Hepatocyte (in vitro differentiated cells): ENCODE measurements around the gene NDUFV1.
"Not testable (repeated sequence)": the region's sequence is repeated elsewhere in the genome, so short reads cannot be mapped to it uniquely, and the experiment has no call there.

Experiments used
- CTCF ChIP-seq: fragments of 200-600 bp; sonication (generic); IDR thresholded peaks from 2 replicates; pipeline ENCODE4 v1.5.1; 2016; ENCODE audit warnings: antibody characterized with exemption, mild to moderate bottlenecking; ENCODE audit not compliant: poor library complexity
- EZH2 ChIP-seq: fragments of 200-600 bp; sonication (generic); IDR thresholded peaks from 2 replicates; pipeline ENCODE4 v1.6.1; 2016; ENCODE audit warnings: antibody characterized with exemption, mild to moderate bottlenecking, borderline replicate concordance
- EZH2phosphoT487 ChIP-seq: fragments of 200-600 bp; sonication (generic); IDR thresholded peaks from one replicate; pipeline ENCODE4 v1.6.1; 2018; ENCODE audit warnings: antibody characterized with exemption, mild to moderate bottlenecking, low read depth, moderate library complexity; ENCODE audit not compliant: unreplicated experiment, severe bottlenecking

- not testable (repeated sequence) for TF ChIP-seq EZH2, CTCF, EZH2phosphoT487
Observed at GRCh38 chr11:67563705-67564114, 43.0 kb upstream of the NDUFV1 start.
